Loucy (cell line): Measurements from ENCODE around the gene PCGF1.

Experiments used
- CTCF ChIP-seq: fragments of 200-600 bp; sonication (generic); conservative IDR thresholded peaks from 2 replicates; pipeline ENCODE4 v1.5.1; 2014; ENCODE audit warnings: mild to moderate bottlenecking, antibody characterized with exemption, low read length
- EZH2phosphoT487 ChIP-seq: fragments of 200-600 bp; IDR thresholded peaks from 2 replicates; pipeline ENCODE4 v1.6.1; 2018; ENCODE audit warnings: antibody characterized with exemption, mild to moderate bottlenecking, moderate library complexity, borderline replicate concordance

- TF ChIP-seq CTCF (no peak), EZH2phosphoT487 (no peak)
Measured at GRCh38 chr2:74537140-74537539, 29.6 kb upstream of the PCGF1 start.
